Effector memory CD4-positive, alpha-beta T cell (primary cell): ENCODE measurements around the gene OBSCN.

ENCODE experiments used
- DNase-seq, 3 donors: peaks; one replicate each; pipeline ENCODE4 v3.0.0-alpha.2; 2020
- H3K27ac ChIP-seq: 2 replicates; pipeline ENCODE4 v1.7.0; 2013; ENCODE audit warnings: mild to moderate bottlenecking, low read length, moderate library complexity; ENCODE audit not compliant: insufficient read depth, poor library complexity, severe bottlenecking
- H3K27me3 ChIP-seq: replicated peaks from 2 replicates; pipeline ENCODE4 v1.7.0; 2013; ENCODE audit warnings: mild to moderate bottlenecking, low read length; ENCODE audit not compliant: insufficient read depth, control insufficient read depth, poor library complexity, severe bottlenecking
- H3K36me3 ChIP-seq: 2 replicates; pipeline ENCODE4 v1.7.0; 2013; ENCODE audit warnings: mild to moderate bottlenecking, low read length, moderate library complexity; ENCODE audit not compliant: control insufficient read depth, insufficient read depth
- H3K4me1 ChIP-seq: 2 replicates; pipeline ENCODE4 v1.7.0; 2013; ENCODE audit warnings: low read length, mild to moderate bottlenecking; ENCODE audit not compliant: control insufficient read depth, insufficient read depth, poor library complexity, severe bottlenecking
- H3K4me3 ChIP-seq: 2 replicates; pipeline ENCODE4 v1.7.0; 2013; ENCODE audit warnings: low read length, low read depth, mild to moderate bottlenecking; ENCODE audit not compliant: insufficient read depth, poor library complexity, severe bottlenecking
- H3K9me3 ChIP-seq: 2 replicates; pipeline ENCODE4 v1.7.0; 2013; ENCODE audit warnings: mild to moderate bottlenecking, low read length, moderate library complexity; ENCODE audit not compliant: control insufficient read depth

Gene OBSCN

DNA sequence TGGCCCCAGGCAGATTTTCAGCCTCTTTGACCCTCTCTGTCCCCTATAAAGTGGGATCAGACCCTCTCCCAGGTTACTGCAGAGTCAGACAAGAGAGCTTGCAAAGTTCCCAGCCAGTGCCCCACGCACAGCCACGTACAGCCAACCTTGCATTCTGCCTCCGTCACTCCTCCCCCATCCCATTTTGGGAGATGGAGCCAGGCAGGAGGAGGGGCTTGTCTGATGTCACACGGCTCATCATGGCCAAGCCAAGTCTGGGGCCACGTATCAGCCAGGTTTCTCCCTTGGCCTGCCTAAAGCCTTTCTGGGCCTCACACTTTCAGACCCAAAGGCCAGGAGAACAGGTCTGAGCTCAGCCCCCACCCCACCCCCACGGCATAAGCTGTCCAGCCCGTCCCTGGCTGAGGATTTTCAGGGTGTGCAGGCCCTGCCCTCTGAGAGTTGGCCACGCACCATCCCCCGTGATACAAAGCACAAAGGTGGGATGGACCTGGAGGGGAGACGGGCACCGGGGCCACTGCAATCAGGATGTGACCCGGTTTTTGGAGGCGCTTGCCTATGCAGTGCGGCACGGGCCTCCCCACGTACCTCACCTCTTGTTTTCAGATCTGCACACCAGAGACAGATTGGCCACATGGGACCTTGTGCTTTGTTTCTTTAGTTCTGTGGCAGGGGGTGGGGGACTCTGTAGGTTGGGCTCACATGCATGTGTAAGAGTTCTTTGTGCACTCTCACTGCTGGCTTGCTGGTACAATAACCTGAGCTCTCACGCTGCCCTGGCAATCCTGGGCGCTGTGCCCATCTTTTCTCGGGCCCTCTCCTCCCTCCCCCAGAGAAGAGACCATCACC, 151.1 kb downstream of the OBSCN start:
- H3K4me3 ChIP-seq = no peak overlapping the region
- no peaks in the 10 kb centered on the region for H3K4me1 ChIP-seq
- no peaks in the 10 kb centered on the region for H3K36me3 ChIP-seq
- no peaks in the 10 kb centered on the region for H3K27me3 ChIP-seq
- H3K27ac ChIP-seq = no peak overlapping the region
- DNase-seq = no peak
- H3K9me3 ChIP-seq = no peaks in the 10 kb centered on the region

DNA sequence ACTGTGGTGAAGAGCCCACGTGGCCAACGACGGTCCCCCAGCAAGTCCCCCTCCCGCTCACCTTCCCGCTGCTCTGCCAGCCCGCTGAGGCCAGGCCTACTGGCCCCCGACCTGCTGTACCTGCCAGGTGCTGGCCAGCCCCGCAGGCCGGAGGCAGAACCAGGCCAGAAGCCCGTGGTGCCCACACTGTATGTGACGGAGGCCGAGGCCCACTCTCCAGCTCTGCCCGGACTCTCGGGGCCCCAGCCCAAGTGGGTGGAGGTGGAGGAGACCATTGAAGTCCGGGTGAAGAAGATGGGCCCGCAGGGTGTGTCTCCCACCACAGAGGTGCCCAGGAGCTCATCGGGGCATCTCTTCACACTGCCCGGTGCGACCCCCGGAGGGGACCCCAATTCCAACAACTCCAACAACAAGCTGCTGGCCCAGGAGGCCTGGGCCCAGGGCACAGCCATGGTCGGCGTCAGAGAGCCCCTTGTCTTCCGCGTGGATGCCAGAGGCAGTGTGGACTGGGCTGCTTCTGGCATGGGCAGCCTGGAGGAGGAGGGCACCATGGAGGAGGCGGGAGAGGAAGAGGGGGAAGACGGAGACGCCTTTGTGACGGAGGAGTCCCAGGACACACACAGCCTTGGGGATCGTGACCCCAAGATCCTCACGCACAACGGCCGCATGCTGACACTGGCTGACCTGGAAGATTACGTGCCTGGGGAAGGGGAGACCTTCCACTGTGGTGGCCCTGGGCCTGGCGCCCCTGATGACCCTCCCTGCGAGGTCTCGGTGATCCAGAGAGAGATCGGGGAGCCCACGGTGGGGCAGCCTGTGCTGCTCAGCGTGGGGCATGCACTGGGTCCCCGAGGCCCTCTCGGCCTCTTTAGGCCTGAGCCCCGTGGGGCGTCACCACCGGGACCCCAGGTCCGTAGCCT, 152.0 kb downstream of the OBSCN start:
- H3K36me3 ChIP-seq = no peaks in the 10 kb centered on the region
- DNase-seq = no peak
- no peaks in the 10 kb centered on the region for H3K27me3 ChIP-seq

DNA sequence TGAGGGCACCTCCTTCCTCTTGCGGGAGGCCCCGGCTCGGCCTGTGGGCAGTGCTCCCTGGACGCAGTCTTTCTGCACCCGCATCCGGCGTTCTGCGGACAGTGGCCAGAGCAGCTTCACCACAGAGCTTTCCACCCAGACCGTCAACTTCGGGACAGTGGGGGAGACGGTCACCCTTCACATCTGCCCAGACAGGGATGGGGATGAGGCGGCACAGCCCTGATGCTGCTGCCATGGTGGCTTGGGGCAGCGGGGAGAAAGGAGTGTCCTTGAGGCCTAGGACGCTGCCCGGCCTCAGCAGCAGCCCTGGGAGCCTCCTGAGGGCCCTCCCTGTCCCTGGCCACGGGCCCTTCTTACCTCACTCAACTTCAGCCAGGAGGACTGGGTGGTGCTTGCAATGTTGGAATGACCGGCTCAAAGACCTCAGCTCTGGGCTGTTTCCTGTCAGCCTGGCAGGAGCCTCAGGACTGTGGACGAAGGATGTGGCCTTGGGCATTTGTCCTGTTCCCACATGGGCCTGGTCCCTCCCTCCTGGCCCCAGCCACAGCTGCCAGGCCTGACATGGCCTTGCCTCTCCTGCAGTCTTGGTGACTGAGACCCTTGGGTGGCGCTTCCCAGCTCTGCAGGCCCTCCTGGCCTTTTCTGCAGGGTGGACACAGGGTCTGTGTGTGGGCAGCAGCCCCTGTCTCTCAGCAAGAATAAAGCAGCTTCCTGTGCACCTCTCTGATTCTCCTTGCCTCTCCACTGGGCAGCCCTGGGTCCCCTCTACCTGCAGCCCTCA, 152.9 kb downstream of the OBSCN start:
- Histone ChIP-seq H3K36me3 (no peaks in the 10 kb centered on the region), H3K4me3 (no peak overlapping the region)
- no peak for DNase-seq

More for the DNA sequence above, 152.0 kb downstream of the OBSCN start:
- no peak overlapping the region for H3K27ac ChIP-seq
- no peaks in the 10 kb centered on the region for H3K4me1 ChIP-seq
- H3K4me3 ChIP-seq = no peak overlapping the region
- H3K9me3 ChIP-seq = no peaks in the 10 kb centered on the region

DNA sequence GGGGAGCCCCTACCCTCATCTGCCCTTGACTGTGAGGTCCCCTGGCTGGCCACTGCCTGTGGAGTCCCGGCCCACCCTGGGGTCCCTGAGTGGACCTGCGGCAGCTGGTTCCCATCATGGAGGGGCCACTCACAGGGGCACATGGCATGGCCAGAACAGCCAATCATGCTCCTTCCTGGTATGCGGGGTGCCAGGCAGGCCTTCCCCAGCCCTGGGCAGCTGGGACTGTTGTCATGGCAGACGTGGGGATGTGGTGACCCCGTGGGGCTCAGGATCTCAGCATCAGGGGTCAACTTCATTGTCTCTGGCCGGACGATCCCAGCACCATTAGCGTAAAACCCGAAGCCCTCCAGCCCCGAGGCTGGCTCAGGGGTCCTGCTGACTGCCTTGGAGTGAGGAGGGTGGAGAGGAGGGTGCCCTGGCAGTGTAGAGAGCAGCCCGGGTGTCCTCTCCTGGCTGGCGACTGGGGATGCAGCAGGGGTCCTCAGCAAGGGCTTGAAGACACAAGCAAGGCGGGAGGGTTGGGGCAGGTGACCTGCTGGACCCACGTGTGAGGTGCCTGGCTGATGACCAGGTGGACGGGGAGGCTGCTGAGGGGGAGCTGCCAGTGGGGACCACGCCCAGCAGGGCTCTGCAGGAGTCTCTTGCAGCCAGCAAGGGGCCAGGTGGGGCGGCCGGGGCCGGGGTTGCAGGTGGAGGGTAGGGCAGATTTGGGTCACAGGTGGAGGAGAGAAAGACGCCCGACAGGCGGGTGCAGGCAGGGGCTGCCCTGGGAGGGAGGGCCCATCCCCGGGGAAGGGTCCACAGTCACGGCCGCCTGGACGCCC, 153.7 kb downstream of the OBSCN start:
- Histone ChIP-seq H3K27me3 (no peaks in the 10 kb centered on the region), H3K9me3 (no peaks in the 10 kb centered on the region), H3K27ac (no peak overlapping the region), H3K36me3 (no peaks in the 10 kb centered on the region), H3K4me3 (no peak overlapping the region), H3K4me1 (no peaks in the 10 kb centered on the region)
- no peak for DNase-seq

More for the DNA sequence above, 152.9 kb downstream of the OBSCN start:
- H3K27ac ChIP-seq = no peak overlapping the region
- H3K4me1 ChIP-seq = no peaks in the 10 kb centered on the region
- no peaks in the 10 kb centered on the region for H3K9me3 ChIP-seq
- H3K27me3 ChIP-seq = no peaks in the 10 kb centered on the region

DNA sequence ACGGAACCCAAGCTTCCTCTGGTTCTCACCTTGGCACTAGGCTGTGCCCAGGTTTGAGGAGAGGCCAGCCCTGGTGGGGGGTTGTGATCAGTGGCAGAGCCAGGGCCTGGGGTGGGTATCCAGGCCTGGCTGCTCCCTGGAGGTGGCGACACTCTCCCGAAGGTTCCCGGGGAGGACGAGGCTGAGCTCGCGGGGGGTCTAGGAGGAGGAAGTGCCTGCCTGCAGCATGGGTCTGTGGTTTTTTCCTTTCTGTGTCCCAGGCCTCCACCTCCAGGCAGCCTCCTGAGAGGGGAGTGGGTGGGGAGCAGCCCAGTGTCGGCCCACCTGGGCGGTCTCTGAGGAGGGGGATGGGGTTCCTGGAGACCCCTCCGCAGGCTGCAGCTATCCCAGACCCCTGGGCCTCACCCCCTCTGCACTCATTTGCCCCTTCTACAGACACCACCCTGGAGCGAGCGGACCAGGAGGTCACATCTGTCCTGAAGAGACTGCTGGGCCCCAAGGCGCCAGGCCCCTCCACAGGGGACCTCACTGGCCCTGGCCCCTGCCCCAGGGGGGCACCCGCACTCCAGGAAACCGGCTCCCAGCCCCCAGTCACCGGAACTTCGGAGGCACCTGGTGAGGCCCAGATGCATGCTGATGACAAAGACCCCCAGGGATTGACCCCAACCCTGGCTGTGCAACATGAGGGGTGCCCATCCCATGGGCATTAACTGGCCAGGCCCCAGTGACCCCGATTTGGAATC, 154.5 kb downstream of the OBSCN start:
- Histone ChIP-seq H3K27me3 (no peaks in the 10 kb centered on the region), H3K4me1 (no peaks in the 10 kb centered on the region), H3K27ac (no peak overlapping the region), H3K9me3 (no peaks in the 10 kb centered on the region), H3K36me3 (no peaks in the 10 kb centered on the region), H3K4me3 (no peak overlapping the region)
- DNase-seq = no peak

DNA sequence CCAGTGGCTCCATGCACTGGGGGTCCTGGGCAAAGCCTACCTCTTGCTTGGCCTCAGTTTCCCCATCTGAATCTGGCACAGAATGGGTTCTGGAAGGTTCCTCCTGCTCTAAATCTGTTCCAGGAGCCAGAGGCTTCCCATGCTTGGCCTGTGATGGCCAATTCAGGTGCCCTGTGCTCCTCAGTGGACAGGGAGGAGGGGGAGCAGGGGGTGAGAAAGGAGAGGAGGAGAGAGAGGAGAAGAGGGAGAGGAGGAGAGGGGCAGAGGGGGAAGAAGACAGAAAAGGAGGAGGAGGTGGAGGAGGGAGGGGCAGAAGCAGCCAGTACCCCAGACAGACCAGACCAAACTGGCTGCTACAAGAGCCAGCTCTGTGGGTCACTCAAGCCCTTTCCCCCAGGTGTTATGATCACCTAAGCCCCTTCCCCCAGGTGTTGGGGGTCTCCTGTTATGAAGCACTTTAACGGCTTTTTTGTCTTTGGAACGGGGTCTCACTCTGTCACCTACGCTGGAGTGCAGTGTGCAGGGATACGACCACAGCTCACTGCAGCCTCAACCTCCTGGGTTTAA, 155.1 kb downstream of the OBSCN start:
- no peak overlapping the region for H3K27ac ChIP-seq
- no peak overlapping the region for H3K4me3 ChIP-seq
- no peaks in the 10 kb centered on the region for H3K9me3 ChIP-seq
- H3K36me3 ChIP-seq = no peaks in the 10 kb centered on the region
- no peaks in the 10 kb centered on the region for H3K27me3 ChIP-seq
- no peaks in the 10 kb centered on the region for H3K4me1 ChIP-seq
- DNase-seq = no peak

DNA sequence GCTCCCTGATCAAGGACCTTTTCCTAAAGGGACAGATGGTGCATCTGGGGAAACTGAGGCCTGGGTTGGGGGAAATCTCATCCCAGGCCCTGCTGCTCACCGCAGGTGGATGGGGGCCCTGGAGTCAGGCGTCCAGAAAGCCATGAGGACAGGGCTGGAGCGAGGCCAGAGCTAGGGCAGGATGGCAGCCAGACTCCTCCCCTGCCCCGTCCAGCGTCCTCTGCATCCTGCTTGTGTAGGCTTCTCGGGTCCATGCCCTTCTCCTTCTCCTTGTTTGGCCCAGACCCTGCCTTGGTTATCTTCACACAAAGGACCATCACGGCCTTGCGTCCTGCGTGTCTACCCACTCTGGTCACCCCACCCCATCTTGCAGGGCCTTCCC, 155.8 kb downstream of the OBSCN start:
- H3K4me3 ChIP-seq = no peak overlapping the region
- no peaks in the 10 kb centered on the region for H3K9me3 ChIP-seq
- no peak overlapping the region for H3K27ac ChIP-seq
- no peaks in the 10 kb centered on the region for H3K4me1 ChIP-seq
- H3K27me3 ChIP-seq = no peaks in the 10 kb centered on the region
- no peak for DNase-seq
- no peaks in the 10 kb centered on the region for H3K36me3 ChIP-seq

DNA sequence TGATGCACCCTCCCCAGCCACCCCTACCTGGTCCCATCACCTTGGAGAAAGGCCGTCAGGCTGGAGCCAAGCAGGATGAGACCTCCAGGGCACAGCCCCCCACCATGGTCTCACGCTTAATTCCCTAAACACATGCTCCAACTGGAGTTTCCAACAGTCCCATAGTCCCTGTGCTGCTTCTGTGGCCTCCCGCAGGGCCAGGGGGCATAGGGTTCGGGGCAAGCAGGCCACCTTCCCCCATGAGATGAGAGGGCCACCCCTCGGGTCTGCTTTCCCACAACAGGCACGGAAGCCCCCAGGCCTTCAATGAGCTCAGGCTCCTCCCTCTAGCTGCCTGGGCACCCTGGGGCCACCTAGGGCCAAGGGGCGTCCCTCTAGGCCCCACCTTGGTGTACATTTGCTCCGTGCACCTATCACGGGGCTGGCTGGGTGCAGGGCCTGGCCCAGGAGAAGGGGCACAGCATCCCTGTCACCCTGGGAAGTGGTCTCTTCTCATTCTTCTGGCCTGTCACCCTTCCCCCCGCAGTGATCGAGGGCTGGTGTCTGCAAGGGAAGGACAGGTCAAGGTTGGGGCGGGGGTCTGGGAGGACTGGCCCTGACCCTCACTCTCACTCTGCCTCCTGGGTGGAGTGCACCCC, 156.3 kb downstream of the OBSCN start:
- Histone ChIP-seq H3K36me3 (no peaks in the 10 kb centered on the region), H3K9me3 (no peaks in the 10 kb centered on the region), H3K27ac (no peak overlapping the region), H3K4me1 (no peaks in the 10 kb centered on the region), H3K27me3 (no peaks in the 10 kb centered on the region), H3K4me3 (no peak overlapping the region)
- DNase-seq = no peak
